Measurements from ENCODE around the gene CTSZ.

DNA sequence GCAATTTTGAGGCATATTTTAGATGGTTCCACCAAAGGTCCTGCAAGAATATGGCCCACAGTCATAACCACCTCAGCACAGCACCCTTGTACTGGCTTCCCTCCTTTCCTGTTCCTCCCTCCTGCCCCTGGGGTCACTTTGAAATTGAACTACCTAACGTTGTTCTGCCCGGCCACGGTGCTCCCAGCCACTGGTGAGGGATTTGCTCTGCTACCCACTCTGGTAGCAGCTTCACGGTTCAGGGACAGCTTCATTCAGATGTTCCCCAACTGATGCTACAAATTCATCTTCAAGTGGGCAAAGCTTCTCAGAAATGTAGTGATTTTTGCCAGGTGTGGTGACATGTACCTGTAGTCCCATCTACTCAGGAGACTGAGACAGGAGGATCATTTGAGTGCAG, 33.9 kb downstream of the CTSZ start:
- TF ChIP-seq, protein P1, sequence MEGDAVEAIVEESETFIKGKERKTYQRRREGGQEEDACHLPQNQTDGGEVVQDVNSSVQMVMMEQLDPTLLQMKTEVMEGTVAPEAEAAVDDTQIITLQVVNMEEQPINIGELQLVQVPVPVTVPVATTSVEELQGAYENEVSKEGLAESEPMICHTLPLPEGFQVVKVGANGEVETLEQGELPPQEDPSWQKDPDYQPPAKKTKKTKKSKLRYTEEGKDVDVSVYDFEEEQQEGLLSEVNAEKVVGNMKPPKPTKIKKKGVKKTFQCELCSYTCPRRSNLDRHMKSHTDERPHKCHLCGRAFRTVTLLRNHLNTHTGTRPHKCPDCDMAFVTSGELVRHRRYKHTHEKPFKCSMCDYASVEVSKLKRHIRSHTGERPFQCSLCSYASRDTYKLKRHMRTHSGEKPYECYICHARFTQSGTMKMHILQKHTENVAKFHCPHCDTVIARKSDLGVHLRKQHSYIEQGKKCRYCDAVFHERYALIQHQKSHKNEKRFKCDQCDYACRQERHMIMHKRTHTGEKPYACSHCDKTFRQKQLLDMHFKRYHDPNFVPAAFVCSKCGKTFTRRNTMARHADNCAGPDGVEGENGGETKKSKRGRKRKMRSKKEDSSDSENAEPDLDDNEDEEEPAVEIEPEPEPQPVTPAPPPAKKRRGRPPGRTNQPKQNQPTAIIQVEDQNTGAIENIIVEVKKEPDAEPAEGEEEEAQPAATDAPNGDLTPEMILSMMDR (IDR thresholded peaks at IDR 0.05): no peak
- no peak for TF ChIP-seq POLR2A (IDR thresholded peaks at IDR 0.05)
- no peak for TF ChIP-seq EP300 (IDR thresholded peaks at IDR 0.05; ENCODE audit: low read depth)
- no peak for TF ChIP-seq POLR2AphosphoS5 (IDR thresholded peaks at IDR 0.05)

Measured in transverse colon (tissue), 4 donors.